HG03159 (cell line): Measurements from ENCODE around the gene ACTBL2.
A peak's percentile ranks its signal among the peaks of the same experiment; 100 is the strongest.
"Not testable (repeated sequence)": the region's sequence is repeated elsewhere in the genome, so short reads cannot be mapped to it uniquely, and the experiment has no call there.

Experiments used
- ATAC-seq: cut with Tn5 transposase; IDR thresholded peaks from one replicate; pipeline ENCODE4 v1.9.1; 2021; ENCODE audit warnings: mild to moderate bottlenecking, moderate library complexity; ENCODE audit not compliant: unreplicated experiment

ACTBL2 gene

GRCh38 chr5:57482671-57483106, at the start of gene ACTBL2:
Gene ACTBL2 (minus strand): TSS chr5:57482811. CDS start chr5:57482707, 104 bp downstream.
- no peak for ATAC-seq

- peak; percentile 59 for ATAC-seq
Measured at GRCh38 chr5:57531333-57531732, 48.7 kb upstream of the ACTBL2 start.

- ATAC-seq, result peak; percentile 76
Measured at GRCh38 chr5:57529864-57530263, 47.3 kb upstream of the ACTBL2 start.

GRCh38 chr5:57527870-57528269, 45.3 kb upstream of the ACTBL2 start:
- ATAC-seq, result no peak

GRCh38 chr5:57524348-57525060, 41.9 kb upstream of the ACTBL2 start:
- no peak for ATAC-seq

- not testable (repeated sequence) for ATAC-seq
Measured at GRCh38 chr5:57522477-57522876, 39.9 kb upstream of the ACTBL2 start.

- ATAC-seq, result not testable (repeated sequence)
Measured at GRCh38 chr5:57518415-57518814, 35.8 kb upstream of the ACTBL2 start.

GRCh38 chr5:57517250-57517649, 34.6 kb upstream of the ACTBL2 start:
- ATAC-seq, result no peak

- no peak for ATAC-seq
Measured at GRCh38 chr5:57513785-57514184, 31.2 kb upstream of the ACTBL2 start.

- ATAC-seq, result no peak
Measured at GRCh38 chr5:57511321-57511720, 28.7 kb upstream of the ACTBL2 start.

GRCh38 chr5:57509501-57510260, 27.1 kb upstream of the ACTBL2 start:
- ATAC-seq, result no peak

GRCh38 chr5:57508211-57508610, 25.6 kb upstream of the ACTBL2 start:
- no peak for ATAC-seq

GRCh38 chr5:57505272-57506200, 22.9 kb upstream of the ACTBL2 start:
- ATAC-seq, result no peak

GRCh38 chr5:57504357-57504756, 21.7 kb upstream of the ACTBL2 start:
- no peak for ATAC-seq

GRCh38 chr5:57503433-57503832, 20.8 kb upstream of the ACTBL2 start:
- ATAC-seq, result no peak

GRCh38 chr5:57501414-57502201, 19.0 kb upstream of the ACTBL2 start:
- no peak for ATAC-seq

GRCh38 chr5:57499262-57500050, 16.8 kb upstream of the ACTBL2 start:
- ATAC-seq, result peak; percentile 91

- ATAC-seq, result no peak
Measured at GRCh38 chr5:57497733-57498132, 15.1 kb upstream of the ACTBL2 start.

GRCh38 chr5:57495285-57496086, 12.9 kb upstream of the ACTBL2 start:
- peak; percentile 30 for ATAC-seq
